Measurements from ENCODE around the gene DAPK2.

The DAPK2 gene

DNA sequence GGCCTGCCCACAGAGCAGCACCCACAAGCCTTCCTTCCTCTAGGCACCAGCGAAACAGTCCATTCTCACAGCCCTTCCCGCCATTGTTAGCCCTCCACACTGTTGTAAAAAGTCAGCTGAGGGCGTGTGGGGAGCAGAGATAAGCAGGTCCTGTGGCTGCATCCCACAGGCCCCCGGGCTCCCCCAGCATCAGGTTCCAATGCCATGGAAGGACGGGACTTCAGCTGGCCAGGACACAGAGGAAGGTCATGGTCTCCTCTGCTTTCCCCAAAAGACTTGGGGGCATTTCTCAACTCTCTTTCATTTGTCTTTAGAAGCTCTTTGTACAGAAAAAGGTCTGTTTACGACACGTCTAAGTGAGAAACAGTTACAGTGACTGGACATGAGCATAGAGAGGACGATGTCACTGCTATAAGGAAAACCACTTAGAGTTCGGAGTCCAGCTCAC, 127.4 kb downstream of the DAPK2 start:
- TF ChIP-seq, protein P1, sequence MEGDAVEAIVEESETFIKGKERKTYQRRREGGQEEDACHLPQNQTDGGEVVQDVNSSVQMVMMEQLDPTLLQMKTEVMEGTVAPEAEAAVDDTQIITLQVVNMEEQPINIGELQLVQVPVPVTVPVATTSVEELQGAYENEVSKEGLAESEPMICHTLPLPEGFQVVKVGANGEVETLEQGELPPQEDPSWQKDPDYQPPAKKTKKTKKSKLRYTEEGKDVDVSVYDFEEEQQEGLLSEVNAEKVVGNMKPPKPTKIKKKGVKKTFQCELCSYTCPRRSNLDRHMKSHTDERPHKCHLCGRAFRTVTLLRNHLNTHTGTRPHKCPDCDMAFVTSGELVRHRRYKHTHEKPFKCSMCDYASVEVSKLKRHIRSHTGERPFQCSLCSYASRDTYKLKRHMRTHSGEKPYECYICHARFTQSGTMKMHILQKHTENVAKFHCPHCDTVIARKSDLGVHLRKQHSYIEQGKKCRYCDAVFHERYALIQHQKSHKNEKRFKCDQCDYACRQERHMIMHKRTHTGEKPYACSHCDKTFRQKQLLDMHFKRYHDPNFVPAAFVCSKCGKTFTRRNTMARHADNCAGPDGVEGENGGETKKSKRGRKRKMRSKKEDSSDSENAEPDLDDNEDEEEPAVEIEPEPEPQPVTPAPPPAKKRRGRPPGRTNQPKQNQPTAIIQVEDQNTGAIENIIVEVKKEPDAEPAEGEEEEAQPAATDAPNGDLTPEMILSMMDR (conservative IDR thresholded peaks at IDR 0.05; ENCODE audit: low read length), result no peak
- TF ChIP-seq EZH2phosphoT487 (IDR thresholded peaks at IDR 0.05; ENCODE audit: borderline replicate concordance), result no peak
- H4K20me1 ChIP-seq (ENCODE audit: insufficient read depth, low read length, poor library complexity, severe bottlenecking), result no peaks in the 10 kb centered on the region
- no peaks in the 10 kb centered on the region for H3K9me2 ChIP-seq (replicated peaks; ENCODE audit: low read depth, low read length)
- H2AFZ ChIP-seq (ENCODE audit: low read length), result no peak overlapping the region
- no peak overlapping the region for H3K9ac ChIP-seq (ENCODE audit: low read depth, low read length, poor library complexity, severe bottlenecking)
- H3K36me3 ChIP-seq (ENCODE audit: insufficient read depth, low read length), result no peaks in the 10 kb centered on the region
- no peaks in the 10 kb centered on the region for H3F3A ChIP-seq (ENCODE audit: low read depth)
- no peaks in the 10 kb centered on the region for H3K9me3 ChIP-seq (ENCODE audit: insufficient read depth, low read depth, low read length)
- no peaks in the 10 kb centered on the region for H3K27me3 ChIP-seq (ENCODE audit: insufficient read depth, low read length, poor library complexity, severe bottlenecking)
- H3K4me3 ChIP-seq (ENCODE audit: low read length, poor library complexity, severe bottlenecking), result no peak overlapping the region
- no peaks in the 10 kb centered on the region for H3K79me2 ChIP-seq (ENCODE audit: insufficient read depth, low read length)
- H3K4me1 ChIP-seq (ENCODE audit: insufficient read depth, low read length, poor library complexity, severe bottlenecking), result peaks cover 14% of the 10 kb centered on the region
- no peak overlapping the region for H3K4me2 ChIP-seq (ENCODE audit: low read depth, low read length, poor library complexity, severe bottlenecking)

GRCh38 chr15:63918317-63918672, 128.0 kb downstream of the DAPK2 start:
- no peaks in the 10 kb centered on the region for H3K79me2 ChIP-seq (ENCODE audit: insufficient read depth, low read length)
- no peaks in the 10 kb centered on the region for H3K36me3 ChIP-seq (ENCODE audit: insufficient read depth, low read length)
- no peak overlapping the region for H3K4me3 ChIP-seq (ENCODE audit: low read length, poor library complexity, severe bottlenecking)
- H3K4me2 ChIP-seq (ENCODE audit: low read depth, low read length, poor library complexity, severe bottlenecking), result no peak overlapping the region
- no peaks in the 10 kb centered on the region for H4K20me1 ChIP-seq (ENCODE audit: insufficient read depth, low read length, poor library complexity, severe bottlenecking)
- H3K27me3 ChIP-seq (ENCODE audit: insufficient read depth, low read length, poor library complexity, severe bottlenecking), result no peaks in the 10 kb centered on the region
- TF ChIP-seq, protein P1 (conservative IDR thresholded peaks at IDR 0.05; ENCODE audit: low read length), result no peak
- TF ChIP-seq EZH2phosphoT487 (IDR thresholded peaks at IDR 0.05; ENCODE audit: borderline replicate concordance), result no peak
- H2AFZ ChIP-seq (ENCODE audit: low read length), result no peak overlapping the region
- H3F3A ChIP-seq (ENCODE audit: low read depth), result no peaks in the 10 kb centered on the region
- H3K9ac ChIP-seq (ENCODE audit: low read depth, low read length, poor library complexity, severe bottlenecking), result no peak overlapping the region
- peaks cover 14% of the 10 kb centered on the region for H3K4me1 ChIP-seq (ENCODE audit: insufficient read depth, low read length, poor library complexity, severe bottlenecking)
- H3K9me2 ChIP-seq (replicated peaks; ENCODE audit: low read depth, low read length), result no peaks in the 10 kb centered on the region
- no peaks in the 10 kb centered on the region for H3K9me3 ChIP-seq (ENCODE audit: insufficient read depth, low read depth, low read length)

DNA sequence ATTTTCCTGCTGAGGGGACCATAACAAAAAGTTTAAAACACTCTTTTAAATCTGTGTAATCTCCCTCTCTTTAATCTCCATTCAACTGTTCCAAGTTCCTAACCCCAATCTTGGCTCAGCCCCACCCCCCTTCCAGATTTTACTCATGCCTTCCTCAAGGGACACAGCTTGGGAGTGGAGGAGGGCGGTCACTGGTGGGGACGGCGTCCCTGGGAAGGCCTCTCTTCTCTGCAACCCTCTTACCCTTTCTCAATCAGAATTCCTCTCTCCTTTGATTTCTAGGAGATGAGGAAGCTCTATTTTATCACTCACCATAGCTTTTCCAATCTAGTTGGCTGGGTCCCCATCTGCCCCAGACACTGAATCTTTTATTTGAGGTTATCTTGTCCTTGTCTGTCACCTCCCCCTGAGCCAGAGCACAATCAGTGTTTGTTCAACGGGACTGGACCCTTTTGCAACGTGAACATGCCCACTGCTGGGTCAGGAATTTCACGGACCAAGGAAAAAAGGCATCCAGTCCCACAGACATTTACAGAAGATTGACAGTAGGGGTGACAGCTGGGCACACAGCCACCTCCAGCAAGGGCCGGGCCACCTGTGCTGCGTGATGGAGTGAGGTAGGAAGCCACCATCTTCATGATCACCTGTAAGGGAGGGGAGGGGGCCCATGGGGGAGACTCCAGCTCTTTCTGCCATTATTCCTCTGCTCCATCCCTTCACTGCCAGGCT, 128.5 kb downstream of the DAPK2 start:
- H4K20me1 ChIP-seq (ENCODE audit: insufficient read depth, low read length, poor library complexity, severe bottlenecking), result no peaks in the 10 kb centered on the region
- H3K9me3 ChIP-seq (ENCODE audit: insufficient read depth, low read depth, low read length), result no peaks in the 10 kb centered on the region
- no peak overlapping the region for H3K4me3 ChIP-seq (ENCODE audit: low read length, poor library complexity, severe bottlenecking)
- no peak overlapping the region for H2AFZ ChIP-seq (ENCODE audit: low read length)
- H3K27me3 ChIP-seq (ENCODE audit: insufficient read depth, low read length, poor library complexity, severe bottlenecking), result no peaks in the 10 kb centered on the region
- no peak overlapping the region for H3K9ac ChIP-seq (ENCODE audit: low read depth, low read length, poor library complexity, severe bottlenecking)
- H3F3A ChIP-seq (ENCODE audit: low read depth), result no peaks in the 10 kb centered on the region
- H3K4me2 ChIP-seq (ENCODE audit: low read depth, low read length, poor library complexity, severe bottlenecking), result no peak overlapping the region
- no peaks in the 10 kb centered on the region for H3K9me2 ChIP-seq (replicated peaks; ENCODE audit: low read depth, low read length)
- H3K79me2 ChIP-seq (ENCODE audit: insufficient read depth, low read length), result no peaks in the 10 kb centered on the region
- TF ChIP-seq EZH2phosphoT487 (IDR thresholded peaks at IDR 0.05; ENCODE audit: borderline replicate concordance), result no peak
- TF ChIP-seq, protein P1 (conservative IDR thresholded peaks at IDR 0.05; ENCODE audit: low read length), result no peak
- H3K36me3 ChIP-seq (ENCODE audit: insufficient read depth, low read length), result no peaks in the 10 kb centered on the region
- peaks cover 14% of the 10 kb centered on the region for H3K4me1 ChIP-seq (ENCODE audit: insufficient read depth, low read length, poor library complexity, severe bottlenecking)

Data from Loucy (cell line).